Pancreas (tissue), 10 donors: ENCODE results near the gene BSPRY. TPM values are rescaled to one million over a fixed set of nuclear protein-coding genes. Genes with fewer than 3 reads are reported as not detected.
A peak's percentile ranks its signal among the peaks of the same experiment; 100 is the strongest.

Experiments used
- ATAC-seq, 4 donors: fragments of 200-7000 bp; cut with Tn5 transposase; one replicate each; pipeline versions ENCODE4 v1.8.0 to v1.9.1; 2020; ENCODE audit warnings: mild to moderate bottlenecking in 4 of 4, moderate library complexity in 4 of 4
- DNase-seq, 6 donors: peaks; one replicate each; pipeline ENCODE4 v3.0.0-alpha.2; 2020
- FAIRE-seq: peaks from 2 replicates; lab custom pipeline; 2012; peaks lifted over from hg19 to GRCh38; lab: Jason Lieb, UNC
- H3K27ac ChIP-seq, 4 donors: fragments of 200-600 bp; sonication (generic); 1 replicate in 3 of 4; 2 replicates in 1 of 4; pipeline versions ENCODE4 v1.5.0 to v1.8.0; 2020
- H3K27me3 ChIP-seq, 4 donors: fragments of 200-600 bp; one replicate each; pipeline ENCODE4 v1.8.0; 2021
- H3K36me3 ChIP-seq, 3 donors: fragments of 200-600 bp; sonication (generic) in 1 of 3; one replicate each; pipeline versions ENCODE4 v1.5.0 to v1.8.0; 2020 to 2021
- H3K4me1 ChIP-seq, 3 donors: fragments of 200-600 bp; one replicate each; pipeline ENCODE4 v1.8.0; 2021
- H3K4me3 ChIP-seq, 4 donors: fragments of 200-600 bp; sonication (generic) in 2 of 4; one replicate each; pipeline versions ENCODE4 v1.5.0 to v1.8.0; 2020 to 2021
- H3K9me3 ChIP-seq, 4 donors: fragments of 200-600 bp; one replicate each; pipeline ENCODE4 v1.8.0; 2021
- WGBS, 2 donors: extraction: QIAGEN DNeasy Blood & Tissue Kit; methylation state at CpG; one replicate each; pipeline ENCODE4 v1.1.7; 2013; 5-methylcytosine and 5-hydroxymethylcytosine counted together
- intact Hi-C, 3 donors: fragments of 100-400 bp; cut with DNase I; formaldehyde crosslinking; loops; one replicate each; pipeline versions ENCODE4 v1.11.1 to v1.14.2; 2022
- polyA plus RNA-seq, 2 donors: library from polyadenylated mRNA; stranded (reverse); fragments of 200-250 nt; gene quantifications; one replicate each; pipeline ENCODE4 v1.2.3, GENCODE V29; 2013
- total RNA-seq, 6 donors: library from RNA; stranded (reverse); fragmentation: NEBNext Ultra II Directional in 4 of 6; extraction: Animal tissue kit (Norgen Biotek cat#: 25700) in 4 of 6; gene quantifications; one replicate each; pipeline versions ENCODE4 v1.2.1 to v1.2.4, GENCODE V29; 2021 to 2023
- TF ChIP-seq, protein P1 (sequence below), 4 donors: fragments of 200-600 bp; sonication (generic) in 3 of 4; IDR thresholded peaks; one replicate each; pipeline versions ENCODE4 v1.5.0 to v1.8.0; 2021; ENCODE audit warnings: antibody characterized with exemption in 4 of 4
- donor health status: healthy with polysubstance abuse.
- donor health status: DM: no; HTN: no; CAD: no; lungs with moderate emphysema.
- donor health status: DM: no; HTN: no; CAD: no.
- donor health status: control.
- donor health status: control.
- donor health status: Bipolar disorder and iron deficiency.
- donor health status: DM: yes; HTN: yes; CAD: no.
- donor health status: DM: no; HTN: no; CAD: no.
- donor health status: DM: no; HTN: no; CAD: no.
- donor health status: DM: yes; HTN: yes; CAD: no.

BSPRY gene
- total and polyA plus RNA-seq, 8 donors: 12.5 to 35.9 (median 21.3) TPM

DNA sequence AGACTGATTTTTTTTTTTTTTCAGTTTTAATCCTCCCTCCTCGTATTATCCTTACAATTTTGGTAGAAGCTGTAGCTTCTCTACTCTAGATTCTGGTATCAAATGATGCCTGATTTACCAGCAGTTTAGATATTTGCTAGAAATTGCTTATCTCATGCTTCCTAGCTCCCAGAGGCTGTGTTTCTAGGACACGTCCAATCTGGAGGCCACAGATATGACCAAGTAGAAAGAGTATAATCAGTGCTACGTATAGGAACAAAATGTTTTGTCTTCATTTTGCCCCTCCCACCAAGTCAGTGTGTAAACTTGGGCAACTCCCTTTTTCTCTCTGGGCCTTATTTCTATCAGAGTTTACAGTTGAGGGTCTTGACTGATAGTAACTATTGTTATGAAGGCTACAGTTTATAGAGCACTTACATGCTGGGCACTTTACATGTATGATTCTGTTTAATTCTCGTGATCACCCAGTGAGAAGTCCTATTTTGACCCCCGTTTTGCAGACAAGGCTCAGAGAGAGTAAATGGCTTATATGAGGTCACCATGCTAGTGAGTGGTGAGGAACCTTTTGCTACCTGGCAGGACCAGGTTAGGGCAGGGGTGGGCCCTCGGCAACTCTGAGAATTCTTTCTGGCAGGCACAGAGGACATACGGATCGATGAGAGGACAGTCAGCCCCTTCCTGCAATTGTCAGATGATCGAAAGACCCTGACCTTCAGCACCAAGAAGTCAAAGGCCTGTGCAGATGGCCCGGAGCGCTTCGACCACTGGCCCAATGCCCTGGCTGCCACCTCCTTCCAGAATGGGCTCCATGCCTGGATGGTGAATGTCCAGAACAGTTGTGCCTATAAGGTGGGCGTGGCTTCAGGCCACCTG is 19.9 kb downstream of the BSPRY start:
- intact Hi-C loops: no loop called here
- ATAC-seq (peak; percentile 70 to 87 (median 82)), FAIRE-seq (no peak), DNase-seq (peak; percentile 77 to 91 (median 82))
- 42 to 50% methylated on average over 13 of the region's 13 CpGs for whole genome bisulfite sequencing, 2 donors
- TF ChIP-seq, protein P1, sequence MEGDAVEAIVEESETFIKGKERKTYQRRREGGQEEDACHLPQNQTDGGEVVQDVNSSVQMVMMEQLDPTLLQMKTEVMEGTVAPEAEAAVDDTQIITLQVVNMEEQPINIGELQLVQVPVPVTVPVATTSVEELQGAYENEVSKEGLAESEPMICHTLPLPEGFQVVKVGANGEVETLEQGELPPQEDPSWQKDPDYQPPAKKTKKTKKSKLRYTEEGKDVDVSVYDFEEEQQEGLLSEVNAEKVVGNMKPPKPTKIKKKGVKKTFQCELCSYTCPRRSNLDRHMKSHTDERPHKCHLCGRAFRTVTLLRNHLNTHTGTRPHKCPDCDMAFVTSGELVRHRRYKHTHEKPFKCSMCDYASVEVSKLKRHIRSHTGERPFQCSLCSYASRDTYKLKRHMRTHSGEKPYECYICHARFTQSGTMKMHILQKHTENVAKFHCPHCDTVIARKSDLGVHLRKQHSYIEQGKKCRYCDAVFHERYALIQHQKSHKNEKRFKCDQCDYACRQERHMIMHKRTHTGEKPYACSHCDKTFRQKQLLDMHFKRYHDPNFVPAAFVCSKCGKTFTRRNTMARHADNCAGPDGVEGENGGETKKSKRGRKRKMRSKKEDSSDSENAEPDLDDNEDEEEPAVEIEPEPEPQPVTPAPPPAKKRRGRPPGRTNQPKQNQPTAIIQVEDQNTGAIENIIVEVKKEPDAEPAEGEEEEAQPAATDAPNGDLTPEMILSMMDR (IDR thresholded peaks at IDR 0.05): no peak
- no peak overlapping the region for H3K4me3 ChIP-seq
- H3K27me3 ChIP-seq: no peaks in the 10 kb centered on the region
- H3K27ac ChIP-seq: peak overlapping the region in 2 of 4 donors; percentile 39 to 45
- H3K36me3 ChIP-seq: peaks cover 0 to 11% (median 0%) of the 10 kb centered on the region in 3 donors
- H3K9me3 ChIP-seq: no peaks in the 10 kb centered on the region
- H3K4me1 ChIP-seq: peaks cover 27 to 31% (median 30%) of the 10 kb centered on the region in 3 donors

DNA sequence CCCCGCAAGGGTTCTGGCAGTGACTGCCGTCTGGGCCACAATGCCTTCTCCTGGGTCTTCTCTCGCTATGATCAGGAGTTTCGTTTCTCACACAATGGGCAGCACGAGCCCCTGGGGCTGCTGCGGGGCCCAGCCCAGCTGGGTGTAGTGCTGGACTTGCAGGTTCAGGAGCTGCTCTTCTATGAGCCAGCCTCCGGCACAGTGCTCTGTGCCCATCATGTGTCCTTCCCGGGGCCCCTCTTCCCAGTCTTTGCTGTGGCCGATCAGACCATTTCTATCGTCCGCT is 20.5 kb downstream of the BSPRY start:
- FAIRE-seq: no peak
- intact Hi-C loops: no loop called here

DNA sequence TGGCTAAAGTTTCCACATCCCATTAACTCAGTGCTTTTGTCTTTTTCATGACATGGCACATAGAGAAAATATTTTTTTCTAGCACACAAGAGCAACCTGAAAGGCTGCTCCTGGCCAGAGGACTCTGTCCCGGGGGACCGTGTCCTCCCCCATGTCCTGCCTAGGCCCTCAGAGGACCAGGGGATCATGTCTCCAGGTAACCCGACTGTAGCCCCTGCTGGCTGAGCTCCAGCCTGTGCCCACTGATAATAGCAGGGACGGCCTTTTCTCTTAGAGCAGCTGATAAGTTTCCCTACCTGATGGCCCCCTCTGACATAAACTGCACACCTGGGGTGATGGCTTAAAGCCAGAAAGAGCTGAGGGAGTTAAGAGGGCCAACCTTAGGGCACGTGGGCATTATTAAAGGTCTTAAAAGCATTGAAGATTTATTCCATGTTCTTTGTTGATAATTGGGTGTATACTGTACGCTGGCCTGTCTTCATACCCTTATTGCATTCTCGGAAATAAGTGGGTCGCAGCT is 21.5 kb downstream of the BSPRY start:
- Histone ChIP-seq H3K9me3 (no peaks in the 10 kb centered on the region), H3K27ac (peak overlapping the region in 3 of 4 donors; percentile 18 to 51 (median 41)), H3K27me3 (no peaks in the 10 kb centered on the region), H3K4me1 (peaks cover 27 to 38% (median 36%) of the 10 kb centered on the region in 3 donors), H3K36me3 (peaks cover 0 to 15% (median 0%) of the 10 kb centered on the region in 3 donors), H3K4me3 (no peak overlapping the region)
- FAIRE-seq: no peak
- WGBS, 2 donors: 29 to 44% methylated on average over 8 of the region's 8 CpGs
- peak in 4 of 6 donors; percentile 41 to 64 (median 58) for DNase-seq
- peak in 2 of 4 donors; percentile 7 to 18 for ATAC-seq
- TF ChIP-seq, protein P1 (IDR thresholded peaks at IDR 0.05): no peak
- intact Hi-C loops: no loop called here

More for the DNA sequence above, 20.5 kb downstream of the BSPRY start:
- Histone ChIP-seq H3K4me1 (peaks cover 27 to 33% (median 33%) of the 10 kb centered on the region in 3 donors), H3K27me3 (no peaks in the 10 kb centered on the region), H3K9me3 (no peaks in the 10 kb centered on the region), H3K27ac (peak overlapping the region in 2 of 4 donors; percentile 39 to 45), H3K36me3 (peaks cover 0 to 15% (median 0%) of the 10 kb centered on the region in 3 donors), H3K4me3 (no peak overlapping the region)
- ATAC-seq (no peak), DNase-seq (no peak)
- WGBS, 2 donors: 49 to 59% methylated on average over 11 of the region's 11 CpGs
- TF ChIP-seq, protein P1 (IDR thresholded peaks at IDR 0.05): no peak

- ATAC-seq: no peak
- intact Hi-C loops: no loop called here
- H3K27me3 ChIP-seq: no peaks in the 10 kb centered on the region
- WGBS, 2 donors: 72 to 75% methylated on average over 5 of the region's 5 CpGs
- H3K36me3 ChIP-seq: peaks cover 0 to 15% (median 0%) of the 10 kb centered on the region in 3 donors
- FAIRE-seq: no peak
- DNase-seq: no peak
- H3K27ac ChIP-seq: peak overlapping the region in 1 of 4 donors; percentile 4
- no peak overlapping the region for H3K4me3 ChIP-seq
- TF ChIP-seq, protein P1 (IDR thresholded peaks at IDR 0.05): no peak
- peaks cover 27 to 38% (median 36%) of the 10 kb centered on the region in 3 donors for H3K4me1 ChIP-seq
- no peaks in the 10 kb centered on the region for H3K9me3 ChIP-seq
Measured at GRCh38 chr9:113372059-113372458, 22.7 kb downstream of the BSPRY start.
